Colonic mucosa (tissue), 4 donors: ENCODE data around the gene CAPNS2. TPM values are rescaled to one million over a fixed set of nuclear protein-coding genes. Genes with fewer than 3 reads are reported as not detected.

Experiments used
- DNase-seq: peaks from one replicate; pipeline ENCODE4 v3.0.0-alpha.2; 2020
- H3K27ac ChIP-seq: fragments of 200-600 bp; one replicate; pipeline ENCODE4 v1.8.0; 2021
- H3K27me3 ChIP-seq: fragments of 200-600 bp; one replicate; pipeline ENCODE4 v1.8.0; 2021
- H3K36me3 ChIP-seq: fragments of 200-600 bp; one replicate; pipeline ENCODE4 v1.8.0; 2021
- H3K4me1 ChIP-seq: fragments of 200-600 bp; one replicate; pipeline ENCODE4 v1.8.0; 2021; ENCODE audit warnings: mild to moderate bottlenecking
- H3K4me3 ChIP-seq: fragments of 200-600 bp; one replicate; pipeline ENCODE4 v1.8.0; 2021
- H3K9ac ChIP-seq, 2 donors: one replicate each; pipeline ENCODE4 v1.7.0; 2013; ENCODE audit warnings: control low read depth in 2 of 2, low read depth in 2 of 2, low read length in 2 of 2
- H3K9me3 ChIP-seq: fragments of 200-600 bp; one replicate; pipeline ENCODE4 v1.8.0; 2021
- CTCF ChIP-seq: fragments of 200-600 bp; IDR thresholded peaks from one replicate; pipeline ENCODE4 v1.8.0; 2022; ENCODE audit warnings: antibody characterized with exemption, mild to moderate bottlenecking
- intact Hi-C: fragments of 100-400 bp; cut with DNase I; formaldehyde crosslinking; loops from one replicate; pipeline ENCODE4 v1.14.1; 2022
- total RNA-seq, 2 donors: library from RNA; stranded (reverse); fragmentation: NEBNext Ultra II Directional in 1 of 2; extraction: Animal tissue kit (Norgen Biotek cat#: 25700) in 1 of 2; gene quantifications; one replicate each; pipeline ENCODE4 v1.2.1, GENCODE V29; 2021
- donor health status: healthy.
- donor health status: DM: no; HTN: no; CAD: no.
- donor health status: DM: no; HTN: no; CAD: no.

CAPNS2 gene
- total RNA-seq, 2 donors from 2014 or later = 0.40 to 0.42 TPM

DNA sequence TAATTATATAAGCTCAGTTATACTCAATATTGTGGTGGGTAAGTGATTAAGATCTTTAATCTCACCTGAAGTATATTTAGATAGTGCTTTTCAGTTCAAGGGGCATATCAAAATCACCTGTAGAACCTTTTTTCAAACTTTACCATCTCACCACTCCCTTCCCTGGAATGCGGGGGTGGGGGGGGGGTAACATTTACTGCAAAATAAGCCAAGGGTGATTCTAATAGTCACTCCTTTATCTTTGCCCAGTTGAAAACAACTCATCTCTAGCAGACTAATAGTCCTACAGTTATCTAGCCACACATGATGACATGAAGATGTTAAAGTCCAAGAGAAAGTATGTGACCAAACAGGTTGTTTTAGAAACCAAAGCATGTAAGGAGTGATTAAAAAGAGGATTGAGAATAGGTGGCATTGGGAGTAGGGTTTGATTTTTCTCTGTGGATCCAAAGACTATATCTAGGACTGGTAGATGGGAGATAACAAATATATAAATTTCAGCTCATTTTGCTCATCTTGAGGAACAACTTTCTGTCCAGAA lies 36.1 kb upstream of the CAPNS2 start:
- intact Hi-C loops = no loop called here
- DNase-seq = no peak

DNA sequence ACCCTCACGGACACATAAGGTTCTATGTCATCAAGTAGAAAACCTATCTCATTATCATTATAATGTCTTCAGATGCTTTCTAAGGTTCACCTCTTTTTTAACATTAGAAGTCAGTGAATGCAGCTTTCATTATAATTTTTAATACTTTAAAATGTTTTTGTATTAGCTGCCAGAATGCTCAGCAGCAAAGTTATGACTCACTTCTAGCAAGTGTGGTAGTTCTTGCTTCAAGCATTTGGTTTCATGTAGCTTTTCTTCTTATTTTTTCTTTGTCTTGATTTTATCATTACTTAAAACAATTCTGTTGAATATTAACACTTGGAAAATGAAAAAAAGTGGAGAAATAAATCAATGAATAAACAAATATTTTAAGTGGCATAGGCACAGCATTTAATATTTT lies 34.3 kb upstream of the CAPNS2 start:
- Histone ChIP-seq H3K27ac (no peak overlapping the region), H3K9me3 (no peaks in the 10 kb centered on the region), H3K27me3 (no peaks in the 10 kb centered on the region), H3K36me3 (no peaks in the 10 kb centered on the region), H3K4me3 (no peak overlapping the region), H3K9ac (no peak overlapping the region), H3K4me1 (no peaks in the 10 kb centered on the region)
- intact Hi-C loops = no loop called here
- DNase-seq = no peak
- no peak for TF ChIP-seq CTCF

More for the DNA sequence above, 36.1 kb upstream of the CAPNS2 start:
- Histone ChIP-seq H3K36me3 (no peaks in the 10 kb centered on the region), H3K4me3 (no peak overlapping the region), H3K9me3 (no peaks in the 10 kb centered on the region), H3K4me1 (no peaks in the 10 kb centered on the region), H3K27me3 (no peaks in the 10 kb centered on the region), H3K9ac (no peak overlapping the region), H3K27ac (no peak overlapping the region)
- TF ChIP-seq CTCF = no peak

GRCh38 chr16:55534756-55535155 lies 31.7 kb upstream of the CAPNS2 start:
- Histone ChIP-seq H3K36me3 (no peaks in the 10 kb centered on the region), H3K4me1 (no peaks in the 10 kb centered on the region), H3K4me3 (no peak overlapping the region), H3K27me3 (no peaks in the 10 kb centered on the region), H3K9me3 (no peaks in the 10 kb centered on the region), H3K9ac (no peak overlapping the region), H3K27ac (no peak overlapping the region)
- TF ChIP-seq CTCF = no peak
- intact Hi-C loops = no loop called here
- DNase-seq = no peak

DNA sequence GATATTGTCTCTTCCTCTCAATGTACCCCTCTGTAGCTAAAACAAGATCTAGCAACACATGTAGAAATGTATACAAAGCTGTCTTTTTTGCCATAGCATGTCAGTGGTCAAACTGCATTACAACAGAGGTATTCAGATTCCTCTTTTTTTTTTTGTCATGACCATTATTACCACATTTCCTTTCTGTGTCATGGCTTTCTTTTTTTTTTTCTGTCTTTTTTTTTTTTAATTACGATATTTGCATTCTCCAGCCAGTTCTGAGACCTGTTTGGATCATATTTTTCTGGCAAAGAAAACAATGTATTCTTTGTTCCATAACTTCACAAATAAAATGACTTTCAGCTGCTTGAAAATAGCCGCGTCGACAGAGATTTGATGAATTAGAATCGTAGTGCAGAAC lies 27.4 kb upstream of the CAPNS2 start:
- no peaks in the 10 kb centered on the region for H3K4me1 ChIP-seq
- no peaks in the 10 kb centered on the region for H3K9me3 ChIP-seq
- no peak overlapping the region for H3K9ac ChIP-seq
- intact Hi-C loops = no loop called here
- H3K27ac ChIP-seq = no peak overlapping the region
- no peak for DNase-seq
- H3K4me3 ChIP-seq = no peak overlapping the region
- no peak for TF ChIP-seq CTCF
- H3K36me3 ChIP-seq = no peaks in the 10 kb centered on the region
- H3K27me3 ChIP-seq = no peaks in the 10 kb centered on the region

- no peaks in the 10 kb centered on the region for H3K4me1 ChIP-seq
- H3K27ac ChIP-seq = no peak overlapping the region
- no peak for DNase-seq
- H3K36me3 ChIP-seq = no peaks in the 10 kb centered on the region
- H3K27me3 ChIP-seq = no peaks in the 10 kb centered on the region
- intact Hi-C loops = no loop called here
- H3K9ac ChIP-seq = no peak overlapping the region
- TF ChIP-seq CTCF = no peak
- H3K9me3 ChIP-seq = no peaks in the 10 kb centered on the region
- H3K4me3 ChIP-seq = no peak overlapping the region
Measured at GRCh38 chr16:55539488-55539887, 27.0 kb upstream of the CAPNS2 start.
